ENCODE measurements around the gene DOK4. TPM values are rescaled to one million over a fixed set of nuclear protein-coding genes. Genes with fewer than 3 reads are reported as not detected.

Gene DOK4
- total and polyA plus RNA-seq, 7 donors: 3.9 to 147 (median 21.8) TPM

DNA sequence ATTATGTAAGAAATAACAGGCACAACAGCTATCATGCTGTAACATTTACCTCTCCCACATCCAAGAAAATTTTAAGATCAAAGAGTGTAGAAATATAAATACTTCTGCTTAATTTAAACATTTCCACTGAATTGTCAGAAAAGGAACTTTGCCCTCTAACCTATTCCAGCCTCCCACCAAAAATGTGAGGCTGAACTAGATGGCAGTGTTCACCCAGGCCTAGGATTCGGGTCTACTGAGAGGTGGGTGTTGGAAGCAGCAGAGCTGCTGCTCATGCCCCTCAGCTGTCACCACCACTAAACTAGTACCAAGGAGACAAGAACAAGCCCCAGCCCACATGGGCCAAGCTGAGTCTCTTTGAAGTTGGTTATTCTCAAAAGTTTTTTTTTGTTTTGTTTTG, 50.5 kb downstream of the DOK4 start:
- H3K27me3 ChIP-seq: no peaks in the 10 kb centered on the region
- intact Hi-C loops (cut with DNase I): no loop called here
- peaks cover 11 to 99% (median 68%) of the 10 kb centered on the region in 4 donors for H3K36me3 ChIP-seq
- no peaks in the 10 kb centered on the region for H3K4me1 ChIP-seq
- WGBS, 2 donors: 94 to 96% methylated on average over 1 of the region's 1 CpG
- TF ChIP-seq POLR2AphosphoS5 (IDR thresholded peaks at IDR 0.05) (no peak), POLR2A (IDR thresholded peaks at IDR 0.05) (no peak), CTCF (IDR thresholded peaks at IDR 0.05) (no peak), EP300 (IDR thresholded peaks at IDR 0.05) (no peak)
- no peak overlapping the region for H3K27ac ChIP-seq
- no peaks in the 10 kb centered on the region for H3K9me3 ChIP-seq
- no peak overlapping the region for H3K4me3 ChIP-seq
- no peak for DNase-seq

DNA sequence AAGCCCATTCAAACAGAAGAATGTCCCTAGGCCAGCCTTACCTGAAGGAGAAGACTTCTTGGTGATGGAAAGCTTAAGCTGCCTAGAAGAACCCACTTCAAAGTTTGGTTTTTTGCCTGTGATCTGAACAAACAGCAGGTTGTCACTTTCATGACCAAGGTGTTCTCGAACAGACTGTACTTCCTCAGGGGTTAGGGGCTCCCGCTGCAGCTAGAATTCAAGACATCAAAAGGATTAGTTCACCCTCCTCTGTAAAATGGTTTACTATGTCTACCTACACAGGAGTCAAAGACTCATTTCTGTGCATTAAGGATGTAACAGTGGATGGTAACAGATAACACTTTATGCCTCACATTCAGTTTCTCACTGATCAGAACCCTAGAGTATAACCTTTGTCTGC, 52.3 kb downstream of the DOK4 start:
- H3K36me3 ChIP-seq: peaks cover 19 to 97% (median 73%) of the 10 kb centered on the region in 4 donors
- no peak overlapping the region for H3K27ac ChIP-seq
- 73 to 95% methylated on average over 2 of the region's 2 CpGs for WGBS, 2 donors
- intact Hi-C loops (cut with DNase I): no loop called here
- TF ChIP-seq CTCF (IDR thresholded peaks at IDR 0.05) (no peak), POLR2A (IDR thresholded peaks at IDR 0.05) (no peak), POLR2AphosphoS5 (IDR thresholded peaks at IDR 0.05) (no peak), EP300 (IDR thresholded peaks at IDR 0.05) (no peak)
- H3K4me3 ChIP-seq: no peak overlapping the region
- DNase-seq: no peak
- no peaks in the 10 kb centered on the region for H3K9me3 ChIP-seq
- no peaks in the 10 kb centered on the region for H3K4me1 ChIP-seq
- no peaks in the 10 kb centered on the region for H3K27me3 ChIP-seq

GRCh38 chr16:57432989-57433388, 53.3 kb downstream of the DOK4 start:
- WGBS, 2 donors: 84 to 96% methylated on average over 3 of the region's 3 CpGs
- Histone ChIP-seq H3K27me3 (no peaks in the 10 kb centered on the region), H3K27ac (no peak overlapping the region), H3K4me1 (no peaks in the 10 kb centered on the region), H3K4me3 (no peak overlapping the region), H3K9me3 (no peaks in the 10 kb centered on the region), H3K36me3 (peaks cover 12 to 97% (median 73%) of the 10 kb centered on the region in 4 donors)
- TF ChIP-seq EP300 (IDR thresholded peaks at IDR 0.05) (no peak), POLR2AphosphoS5 (IDR thresholded peaks at IDR 0.05) (no peak), POLR2A (IDR thresholded peaks at IDR 0.05) (no peak), CTCF (IDR thresholded peaks at IDR 0.05) (no peak)
- no peak for DNase-seq
- intact Hi-C loops (cut with DNase I): no loop called here

- Histone ChIP-seq H3K27me3 (no peaks in the 10 kb centered on the region), H3K36me3 (peaks cover 12 to 97% (median 71%) of the 10 kb centered on the region in 4 donors), H3K27ac (no peak overlapping the region), H3K4me1 (no peaks in the 10 kb centered on the region), H3K9me3 (no peaks in the 10 kb centered on the region), H3K4me3 (no peak overlapping the region)
- intact Hi-C loops (cut with DNase I): no loop called here
- DNase-seq: no peak
- TF ChIP-seq EP300 (IDR thresholded peaks at IDR 0.05) (no peak), POLR2AphosphoS5 (IDR thresholded peaks at IDR 0.05) (no peak), CTCF (IDR thresholded peaks at IDR 0.05) (no peak), POLR2A (IDR thresholded peaks at IDR 0.05) (no peak)
- WGBS, 2 donors: 88 to 89% methylated on average over 2 of the region's 2 CpGs
Measured at GRCh38 chr16:57432505-57432904, 53.8 kb downstream of the DOK4 start.

- Histone ChIP-seq H3K9me3 (no peaks in the 10 kb centered on the region), H3K36me3 (peaks cover 12 to 86% (median 64%) of the 10 kb centered on the region in 4 donors), H3K27ac (no peak overlapping the region), H3K4me3 (no peak overlapping the region), H3K4me1 (no peaks in the 10 kb centered on the region), H3K27me3 (no peaks in the 10 kb centered on the region)
- 92% methylated on average over 5 of the region's 5 CpGs for WGBS, 2 donors
- intact Hi-C loops (cut with DNase I): no loop called here
- TF ChIP-seq POLR2A (IDR thresholded peaks at IDR 0.05): no peak
- no peak for TF ChIP-seq EP300 (IDR thresholded peaks at IDR 0.05)
- TF ChIP-seq CTCF (IDR thresholded peaks at IDR 0.05): no peak
- no peak for TF ChIP-seq POLR2AphosphoS5 (IDR thresholded peaks at IDR 0.05)
- no peak for DNase-seq
Measured at GRCh38 chr16:57430955-57431354, 55.3 kb downstream of the DOK4 start.
